Keratinocyte (primary cell): ENCODE results near the gene TMEM151B. TPM values are rescaled to one million over a fixed set of nuclear protein-coding genes. Genes with fewer than 3 reads are reported as not detected.

Experiments
- DNase-seq: peaks from one replicate; pipeline ENCODE4 v3.0.0-alpha.2; 2011; ENCODE audit warnings: low read depth, missing footprints, low spot score
- FAIRE-seq: peaks from 2 replicates; lab custom pipeline; 2011; peaks lifted over from hg19 to GRCh38; lab: Jason Lieb, UNC
- H2AFZ ChIP-seq: 2 replicates; pipeline ENCODE4 v1.6.0; 2012; ENCODE audit warnings: low read length, control low read depth, inconsistent platforms; ENCODE audit not compliant: control insufficient read depth
- H3K27ac ChIP-seq: 2 replicates; pipeline ENCODE4 v1.5.1; 2011; ENCODE audit warnings: low read length; ENCODE audit not compliant: control insufficient read depth, insufficient read depth
- H3K27me3 ChIP-seq: 3 replicates; pipeline ENCODE4 v1.6.0; 2011; ENCODE audit warnings: low read length; ENCODE audit not compliant: control insufficient read depth, insufficient read depth; ENCODE audit errors: extremely low read depth
- H3K36me3 ChIP-seq, 2 experiments: 2 replicates in 1 of 2; 3 replicates in 1 of 2; pipeline ENCODE4 v1.5.1; 2011; ENCODE audit warnings: low read length in 2 of 2, mild to moderate bottlenecking in 1 of 2; ENCODE audit not compliant: control insufficient read depth in 2 of 2, insufficient read depth in 2 of 2; ENCODE audit errors: extremely low read depth in 1 of 2
- H3K4me1 ChIP-seq: 3 replicates; pipeline ENCODE4 v1.5.1; 2011; ENCODE audit warnings: low read length; ENCODE audit not compliant: control insufficient read depth, insufficient read depth; ENCODE audit errors: extremely low read depth
- H3K4me2 ChIP-seq: 3 replicates; pipeline ENCODE4 v1.6.0; 2011; ENCODE audit warnings: low read depth, low read length; ENCODE audit not compliant: control insufficient read depth, insufficient read depth; ENCODE audit errors: extremely low read depth
- H3K4me3 ChIP-seq, 3 experiments: fragments of 200-600 bp in 1 of 3; sonication (generic) in 1 of 3; 2 replicates in 2 of 3; 3 replicates in 1 of 3; pipeline ENCODE4 v1.5.1; 2011 to 2016; ENCODE audit warnings: low read length in 3 of 3, mild to moderate bottlenecking in 3 of 3, control low read depth in 2 of 3, inconsistent platforms in 1 of 3, low read depth in 1 of 3, mixed read lengths in 1 of 3, mixed run types in 1 of 3, moderate library complexity in 1 of 3; ENCODE audit not compliant: control insufficient read depth in 2 of 3, insufficient read depth in 2 of 3; ENCODE audit errors: extremely low read depth in 1 of 3
- H3K79me2 ChIP-seq: 2 replicates; pipeline ENCODE4 v1.6.0; 2012; ENCODE audit warnings: low read length; ENCODE audit not compliant: control insufficient read depth, insufficient read depth
- H3K9ac ChIP-seq: 3 replicates; pipeline ENCODE4 v1.6.0; 2011; ENCODE audit warnings: low read length; ENCODE audit not compliant: control insufficient read depth, insufficient read depth; ENCODE audit errors: extremely low read depth
- H3K9me1 ChIP-seq: 3 replicates; pipeline ENCODE4 v1.6.0; 2011; ENCODE audit warnings: low read length; ENCODE audit not compliant: control insufficient read depth, insufficient read depth; ENCODE audit errors: extremely low read depth
- H3K9me3 ChIP-seq: 2 replicates; pipeline ENCODE4 v1.5.1; 2012; ENCODE audit warnings: low read depth, low read length; ENCODE audit not compliant: control insufficient read depth
- H4K20me1 ChIP-seq: 3 replicates; pipeline ENCODE4 v1.6.0; 2011; ENCODE audit warnings: low read length; ENCODE audit not compliant: control insufficient read depth, insufficient read depth; ENCODE audit errors: extremely low read depth
- CTCF ChIP-seq, 3 experiments: IDR thresholded peaks in 1 of 3; conservative IDR thresholded peaks in 1 of 3; optimal IDR thresholded peaks in 1 of 3; 2 replicates in 2 of 3; 3 replicates in 1 of 3; pipeline versions ENCODE3 to v1.5.1; 2011; ENCODE audit warnings: low read length in 3 of 3, mild to moderate bottlenecking in 3 of 3, moderate library complexity in 2 of 3, control low read depth in 1 of 3, inconsistent platforms in 1 of 3; ENCODE audit not compliant: insufficient read depth in 2 of 3; ENCODE audit errors: extremely low read depth in 1 of 3
- EZH2 ChIP-seq: IDR thresholded peaks from one replicate; pipeline ENCODE4 v1.6.1; 2012; ENCODE audit warnings: inconsistent platforms, mild to moderate bottlenecking, low read length, moderate library complexity
- dilution Hi-C: fragments of 300-500 bp; cut with MboI; formaldehyde crosslinking; loops from one replicate; pipeline ENCODE4 v1.7.0; 2020; ENCODE audit warnings: low sequenced_read_pairs; ENCODE audit not compliant: extremely low pct_ligation_motif_present
- polyA plus RNA-seq, 5 experiments: library from polyadenylated mRNA; depleted of rRNA in 3 of 5; stranded (reverse) in 3 of 5; stranded (forward) in 1 of 5; unstranded in 1 of 5; fragments of >200 nt; gene quantifications; 1 replicate in 1 of 5; 2 replicates in 3 of 5; 3 replicates in 1 of 5; pipeline versions ENCODE4 v1.2.1 to v1.2.3, GENCODE V29; 2011 to 2012; ENCODE audit warnings: missing spikeins in 2 of 5, low read depth in 1 of 5, low replicate concordance in 1 of 5

Gene TMEM151B
- polyA plus RNA-seq, 1 donor (not counting 4 experiments of a cell fraction or from before 2014, with no cell fraction given), result not detected

GRCh38 chr6:44232676-44233566, 37.3 kb upstream of the TMEM151B start:
- Histone ChIP-seq H3K9ac (no peak overlapping the region), H4K20me1 (no peaks in the 10 kb centered on the region), H3K27me3 (no peaks in the 10 kb centered on the region), H3K79me2 (no peaks in the 10 kb centered on the region), H3K4me3 (no peak overlapping the region), H3K4me1 (peaks cover 24% of the 10 kb centered on the region), H2AFZ (no peak overlapping the region), H3K36me3 (peaks cover 7 to 29% of the 10 kb centered on the region in 2 experiments), H3K4me2 (no peak overlapping the region), H3K9me3 (no peaks in the 10 kb centered on the region), H3K27ac (no peak overlapping the region), H3K9me1 (peaks cover 3% of the 10 kb centered on the region)
- dilution Hi-C loops, result no loop called here
- FAIRE-seq, result no peak
- TF ChIP-seq CTCF (optimal IDR thresholded peaks at IDR 0.05 in 1 of 3, IDR thresholded peaks at IDR 0.05 in 1 of 3, conservative IDR thresholded peaks at IDR 0.05 in 1 of 3; ENCODE audit: extremely low read depth in 1 of 3, insufficient read depth in 2 of 3, low read length in 3 of 3), result no peak
- TF ChIP-seq EZH2, result no peak
- no peak for DNase-seq

- H3K27ac ChIP-seq, result no peak overlapping the region
These were observed 36.6 kb upstream of the TMEM151B start for GRCh38 chr6:44233567-44234100.

More at GRCh38 chr6:44233567-44234100, 36.6 kb upstream of the TMEM151B start:
- no peaks in the 10 kb centered on the region for H3K79me2 ChIP-seq
- dilution Hi-C loops, result no loop called here
- no peak overlapping the region for H3K4me2 ChIP-seq
- no peak overlapping the region for H3K4me3 ChIP-seq
- no peaks in the 10 kb centered on the region for H4K20me1 ChIP-seq
- no peaks in the 10 kb centered on the region for H3K27me3 ChIP-seq
- FAIRE-seq (no peak), DNase-seq (no peak)
- peaks cover 7 to 24% of the 10 kb centered on the region in 2 experiments for H3K36me3 ChIP-seq
- TF ChIP-seq CTCF (optimal IDR thresholded peaks at IDR 0.05 in 1 of 3, IDR thresholded peaks at IDR 0.05 in 1 of 3, conservative IDR thresholded peaks at IDR 0.05 in 1 of 3; ENCODE audit: extremely low read depth in 1 of 3, insufficient read depth in 2 of 3, low read length in 3 of 3), result no peak
- no peak for TF ChIP-seq EZH2
- H3K9me1 ChIP-seq, result peaks cover 3% of the 10 kb centered on the region
- peaks cover 31% of the 10 kb centered on the region for H3K4me1 ChIP-seq
- H3K9me3 ChIP-seq, result no peaks in the 10 kb centered on the region
- H2AFZ ChIP-seq, result no peak overlapping the region
- no peak overlapping the region for H3K9ac ChIP-seq
